22Rv1 (cell line): ENCODE results near the gene GSDMA.

Experiments
- ZFX ChIP-seq: fragments of 450-650 bp; IDR thresholded peaks from 2 replicates; pipeline ENCODE4 v1.6.1; 2017; ENCODE audit warnings: antibody characterized with exemption, borderline replicate concordance
- TF ChIP-seq, protein P1 (sequence below): fragments of 450-650 bp; IDR thresholded peaks from 2 replicates; pipeline ENCODE4 v1.5.1; 2017; ENCODE audit warnings: mild to moderate bottlenecking

- TF ChIP-seq, protein P1, sequence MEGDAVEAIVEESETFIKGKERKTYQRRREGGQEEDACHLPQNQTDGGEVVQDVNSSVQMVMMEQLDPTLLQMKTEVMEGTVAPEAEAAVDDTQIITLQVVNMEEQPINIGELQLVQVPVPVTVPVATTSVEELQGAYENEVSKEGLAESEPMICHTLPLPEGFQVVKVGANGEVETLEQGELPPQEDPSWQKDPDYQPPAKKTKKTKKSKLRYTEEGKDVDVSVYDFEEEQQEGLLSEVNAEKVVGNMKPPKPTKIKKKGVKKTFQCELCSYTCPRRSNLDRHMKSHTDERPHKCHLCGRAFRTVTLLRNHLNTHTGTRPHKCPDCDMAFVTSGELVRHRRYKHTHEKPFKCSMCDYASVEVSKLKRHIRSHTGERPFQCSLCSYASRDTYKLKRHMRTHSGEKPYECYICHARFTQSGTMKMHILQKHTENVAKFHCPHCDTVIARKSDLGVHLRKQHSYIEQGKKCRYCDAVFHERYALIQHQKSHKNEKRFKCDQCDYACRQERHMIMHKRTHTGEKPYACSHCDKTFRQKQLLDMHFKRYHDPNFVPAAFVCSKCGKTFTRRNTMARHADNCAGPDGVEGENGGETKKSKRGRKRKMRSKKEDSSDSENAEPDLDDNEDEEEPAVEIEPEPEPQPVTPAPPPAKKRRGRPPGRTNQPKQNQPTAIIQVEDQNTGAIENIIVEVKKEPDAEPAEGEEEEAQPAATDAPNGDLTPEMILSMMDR: no peak
- TF ChIP-seq ZFX: no peak
Measured at GRCh38 chr17:39952680-39953470, 9.9 kb upstream of the GSDMA start.
